ENCODE measurements around the gene SLC38A8.

DNA sequence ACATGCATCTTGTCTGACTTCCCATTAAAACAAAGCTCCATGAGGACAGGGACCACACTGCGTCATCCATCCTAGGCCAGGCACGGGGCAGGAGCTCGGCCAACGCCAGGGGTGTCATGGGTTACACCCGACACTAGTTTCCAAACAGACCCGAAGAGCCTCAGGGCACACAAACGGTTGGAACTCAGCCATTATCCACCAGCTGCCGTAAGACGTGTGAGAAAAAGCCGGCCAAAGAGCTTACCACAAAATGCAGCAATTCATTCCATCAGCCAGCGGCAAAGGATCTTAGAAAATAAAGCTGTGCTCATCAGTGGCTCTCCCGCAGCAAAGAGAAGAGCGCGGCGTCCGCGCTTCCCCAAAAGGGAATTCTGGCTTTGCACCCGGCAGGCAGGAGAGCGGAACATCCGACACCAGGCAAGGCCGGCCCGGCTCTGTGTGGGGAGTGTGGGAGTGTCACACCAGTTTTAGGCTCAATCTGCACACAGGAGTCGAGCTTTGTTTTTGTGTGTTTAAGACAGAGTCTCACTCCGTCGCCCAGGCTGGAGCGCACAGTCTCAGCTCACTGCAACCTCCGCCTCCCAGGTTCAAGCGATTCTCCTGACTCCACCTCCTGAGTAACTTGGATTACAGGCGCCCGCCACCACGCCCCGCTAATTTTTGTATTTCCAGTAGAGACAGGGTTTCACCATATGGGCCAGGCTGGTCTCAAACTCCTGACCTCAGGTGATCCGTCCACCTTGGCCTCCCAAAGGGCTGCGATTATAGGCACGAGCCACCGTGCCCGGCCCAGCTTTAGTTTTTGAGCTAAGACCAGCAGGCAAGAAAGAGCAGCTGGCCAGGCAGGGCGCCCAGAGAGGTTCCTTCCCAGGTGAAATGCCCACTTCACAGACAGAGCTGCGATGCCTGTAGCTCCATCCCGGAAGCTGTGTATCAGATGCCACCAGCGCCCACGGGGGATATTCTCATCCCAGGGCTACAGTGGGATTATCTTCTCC lies 1.5 kb downstream of the SLC38A8 start:
- TF ChIP-seq EZH2phosphoT487 (IDR thresholded peaks at IDR 0.05; ENCODE audit: low read depth, severe bottlenecking, unreplicated experiment) = no peak
- TF ChIP-seq, protein P1, sequence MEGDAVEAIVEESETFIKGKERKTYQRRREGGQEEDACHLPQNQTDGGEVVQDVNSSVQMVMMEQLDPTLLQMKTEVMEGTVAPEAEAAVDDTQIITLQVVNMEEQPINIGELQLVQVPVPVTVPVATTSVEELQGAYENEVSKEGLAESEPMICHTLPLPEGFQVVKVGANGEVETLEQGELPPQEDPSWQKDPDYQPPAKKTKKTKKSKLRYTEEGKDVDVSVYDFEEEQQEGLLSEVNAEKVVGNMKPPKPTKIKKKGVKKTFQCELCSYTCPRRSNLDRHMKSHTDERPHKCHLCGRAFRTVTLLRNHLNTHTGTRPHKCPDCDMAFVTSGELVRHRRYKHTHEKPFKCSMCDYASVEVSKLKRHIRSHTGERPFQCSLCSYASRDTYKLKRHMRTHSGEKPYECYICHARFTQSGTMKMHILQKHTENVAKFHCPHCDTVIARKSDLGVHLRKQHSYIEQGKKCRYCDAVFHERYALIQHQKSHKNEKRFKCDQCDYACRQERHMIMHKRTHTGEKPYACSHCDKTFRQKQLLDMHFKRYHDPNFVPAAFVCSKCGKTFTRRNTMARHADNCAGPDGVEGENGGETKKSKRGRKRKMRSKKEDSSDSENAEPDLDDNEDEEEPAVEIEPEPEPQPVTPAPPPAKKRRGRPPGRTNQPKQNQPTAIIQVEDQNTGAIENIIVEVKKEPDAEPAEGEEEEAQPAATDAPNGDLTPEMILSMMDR (IDR thresholded peaks at IDR 0.05; ENCODE audit: poor library complexity) = no peak

All from hepatocyte (in vitro differentiated cells).